SK-N-MC (cell line): ENCODE measurements around the gene SCD5.

Experiments
- EZH2 ChIP-seq: fragments of 200-600 bp; sonication (generic); IDR thresholded peaks from one replicate; pipeline ENCODE4 v1.6.1; 2017; ENCODE audit warnings: antibody characterized with exemption
- FOXP2 ChIP-seq: optimal IDR thresholded peaks from 2 replicates; pipeline ENCODE3; 2011; ENCODE audit warnings: mild to moderate bottlenecking, moderate library complexity; ENCODE audit not compliant: insufficient read depth; ENCODE audit errors: extremely low read length, control extremely low read depth
- POLR2AphosphoS5 ChIP-seq: IDR thresholded peaks from 2 replicates; pipeline ENCODE4 v1.6.1; 2012; ENCODE audit warnings: mild to moderate bottlenecking, low read depth, low read length, borderline replicate concordance

DNA sequence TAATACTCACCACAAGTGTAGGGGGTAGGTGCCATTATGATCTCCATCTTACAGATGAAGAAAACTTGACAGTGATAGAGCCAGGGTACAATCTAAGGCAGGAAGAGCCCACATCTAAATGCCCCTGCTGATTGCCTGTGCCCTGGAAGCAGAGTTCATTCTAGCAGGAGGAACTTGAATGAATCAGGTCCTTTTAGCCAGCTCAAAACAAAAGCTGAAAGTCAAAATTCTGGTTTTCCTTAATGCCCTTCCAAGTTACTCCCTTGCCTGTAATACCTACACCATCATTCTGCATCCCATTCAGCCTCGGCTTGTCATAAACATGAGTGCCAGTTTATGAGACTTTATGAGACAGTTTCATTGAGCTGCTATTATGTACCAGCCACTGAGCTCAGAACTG lies 89.6 kb downstream of the SCD5 start:
- no peak for TF ChIP-seq EZH2
- no peak for TF ChIP-seq FOXP2
- TF ChIP-seq POLR2AphosphoS5, result no peak
